HEK293 (cell line): ENCODE measurements around the gene DDX18.

Experiments used
- CTCF ChIA-PET: fragments of 350-600 bp; formaldehyde crosslinking; extraction: SDS; loops from one replicate; lab custom pipeline; 2021; ENCODE audit warnings: antibody characterized with exemption; lab: Yijun Ruan, JAX
- POLR2A ChIA-PET: fragments of 300-600 bp; formaldehyde crosslinking; extraction: SDS; loops from one replicate; lab custom pipeline; 2020; ENCODE audit warnings: antibody characterized with exemption, inconsistent platforms; lab: Yijun Ruan, JAX
- H3K27ac ChIP-seq: fragments of 200-500 bp; sonication (Bioruptor generic); 2 replicates; pipeline ENCODE4 v1.5.1; 2014; ENCODE audit warnings: low read depth, low read length, control low read depth, inconsistent platforms; ENCODE audit errors: extremely low read depth
- H3K36me3 ChIP-seq, 2 experiments: fragments of 200-500 bp in 1 of 2; sonication (Bioruptor generic) in 1 of 2; 1 replicate in 1 of 2; 2 replicates in 1 of 2; pipeline ENCODE4 v1.5.1; 2014 to 2017; ENCODE audit warnings: inconsistent platforms in 2 of 2, low read length in 2 of 2; ENCODE audit not compliant: control insufficient read depth in 2 of 2, insufficient read depth in 1 of 2
- H3K4me1 ChIP-seq: fragments of 200-500 bp; sonication (Bioruptor generic); 2 replicates; pipeline ENCODE4 v1.5.1; 2014; ENCODE audit warnings: mild to moderate bottlenecking, low read length, inconsistent platforms; ENCODE audit not compliant: control insufficient read depth, insufficient read depth
- H3K4me3 ChIP-seq: 2 replicates; pipeline ENCODE4 v1.5.1; 2011; ENCODE audit warnings: low read depth, mild to moderate bottlenecking, control low read depth, low read length, moderate library complexity
- H3K9me3 ChIP-seq: fragments of 200-500 bp; sonication (Bioruptor generic); 2 replicates; pipeline ENCODE4 v1.5.1; 2014; ENCODE audit warnings: low read depth, low read length, inconsistent platforms; ENCODE audit not compliant: control insufficient read depth, insufficient read depth
- ATF2 ChIP-seq: fragments of 450-650 bp; formaldehyde crosslinking; IDR thresholded peaks from 2 replicates; pipeline ENCODE4 v1.5.1; 2016; ENCODE audit warnings: missing biosample characterization, missing genetic modification characterization, low read depth
- EGR2 ChIP-seq: fragments of 450-650 bp; formaldehyde crosslinking; IDR thresholded peaks from 2 replicates; pipeline ENCODE4 v1.5.1; 2016; ENCODE audit warnings: low read depth, missing biosample characterization, missing genetic modification characterization
- SP2 ChIP-seq: fragments of 450-650 bp; formaldehyde crosslinking; IDR thresholded peaks from 2 replicates; pipeline ENCODE4 v1.5.1; 2016; ENCODE audit warnings: missing biosample characterization, missing genetic modification characterization
- SP3 ChIP-seq: fragments of 450-650 bp; formaldehyde crosslinking; IDR thresholded peaks from 2 replicates; pipeline ENCODE4 v1.5.1; 2016; ENCODE audit warnings: missing biosample characterization, missing genetic modification characterization
- WT1 ChIP-seq: fragments of 450-650 bp; formaldehyde crosslinking; IDR thresholded peaks from 2 replicates; pipeline ENCODE4 v1.5.1; 2016; ENCODE audit warnings: missing biosample characterization, missing genetic modification characterization
- ZBTB20 ChIP-seq: fragments of 450-650 bp; formaldehyde crosslinking; IDR thresholded peaks from 2 replicates; pipeline ENCODE4 v1.5.1; 2016; ENCODE audit warnings: missing biosample characterization, missing genetic modification characterization
- ZBTB7A ChIP-seq: fragments of 450-650 bp; formaldehyde crosslinking; IDR thresholded peaks from 2 replicates; pipeline ENCODE4 v1.5.1; 2016; ENCODE audit warnings: low read depth, missing biosample characterization, missing genetic modification characterization
- ZFP3 ChIP-seq: fragments of 450-650 bp; formaldehyde crosslinking; IDR thresholded peaks from 2 replicates; pipeline ENCODE4 v1.5.1; 2016; ENCODE audit warnings: low read depth, missing biosample characterization, missing genetic modification characterization
- ZNF221 ChIP-seq: fragments of 450-650 bp; formaldehyde crosslinking; IDR thresholded peaks from 2 replicates; pipeline ENCODE4 v1.5.1; 2017; ENCODE audit warnings: missing biosample characterization, missing genetic modification characterization, borderline replicate concordance
- ZNF426 ChIP-seq: fragments of 450-650 bp; formaldehyde crosslinking; IDR thresholded peaks from 2 replicates; pipeline ENCODE4 v1.5.1; 2017; ENCODE audit warnings: missing biosample characterization, missing genetic modification characterization, mild to moderate bottlenecking, inconsistent platforms, moderate library complexity
- ZNF544 ChIP-seq: fragments of 450-650 bp; formaldehyde crosslinking; IDR thresholded peaks from 2 replicates; pipeline ENCODE4 v1.5.0; 2017; ENCODE audit warnings: missing biosample characterization, missing genetic modification characterization
- ZNF555 ChIP-seq: fragments of 450-650 bp; formaldehyde crosslinking; conservative IDR thresholded peaks from 2 replicates; pipeline ENCODE4 v1.5.1; 2017; ENCODE audit warnings: missing biosample characterization, mild to moderate bottlenecking, missing genetic modification characterization, inconsistent platforms
- ZNF670 ChIP-seq: fragments of 450-650 bp; formaldehyde crosslinking; IDR thresholded peaks from 2 replicates; pipeline ENCODE4 v1.5.1; 2016; ENCODE audit warnings: missing biosample characterization, missing genetic modification characterization, low read depth
- ZNF701 ChIP-seq: fragments of 450-650 bp; formaldehyde crosslinking; IDR thresholded peaks from 2 replicates; pipeline ENCODE4 v1.5.1; 2016; ENCODE audit warnings: missing biosample characterization, missing genetic modification characterization
- ZNF76 ChIP-seq: fragments of 450-650 bp; formaldehyde crosslinking; IDR thresholded peaks from 2 replicates; pipeline ENCODE4; 2016; ENCODE audit warnings: low read depth, missing biosample characterization, missing genetic modification characterization, borderline replicate concordance
- ZNF777 ChIP-seq: fragments of 450-650 bp; formaldehyde crosslinking; IDR thresholded peaks from 2 replicates; pipeline ENCODE4 v1.5.1; 2017; ENCODE audit warnings: missing biosample characterization, missing genetic modification characterization, borderline replicate concordance
- TF ChIP-seq, protein P1 (sequence below): fragments of 450-650 bp; formaldehyde crosslinking; IDR thresholded peaks from 2 replicates; pipeline ENCODE4 v1.5.1; 2016; ENCODE audit warnings: missing biosample characterization, missing genetic modification characterization

Gene DDX18

DNA sequence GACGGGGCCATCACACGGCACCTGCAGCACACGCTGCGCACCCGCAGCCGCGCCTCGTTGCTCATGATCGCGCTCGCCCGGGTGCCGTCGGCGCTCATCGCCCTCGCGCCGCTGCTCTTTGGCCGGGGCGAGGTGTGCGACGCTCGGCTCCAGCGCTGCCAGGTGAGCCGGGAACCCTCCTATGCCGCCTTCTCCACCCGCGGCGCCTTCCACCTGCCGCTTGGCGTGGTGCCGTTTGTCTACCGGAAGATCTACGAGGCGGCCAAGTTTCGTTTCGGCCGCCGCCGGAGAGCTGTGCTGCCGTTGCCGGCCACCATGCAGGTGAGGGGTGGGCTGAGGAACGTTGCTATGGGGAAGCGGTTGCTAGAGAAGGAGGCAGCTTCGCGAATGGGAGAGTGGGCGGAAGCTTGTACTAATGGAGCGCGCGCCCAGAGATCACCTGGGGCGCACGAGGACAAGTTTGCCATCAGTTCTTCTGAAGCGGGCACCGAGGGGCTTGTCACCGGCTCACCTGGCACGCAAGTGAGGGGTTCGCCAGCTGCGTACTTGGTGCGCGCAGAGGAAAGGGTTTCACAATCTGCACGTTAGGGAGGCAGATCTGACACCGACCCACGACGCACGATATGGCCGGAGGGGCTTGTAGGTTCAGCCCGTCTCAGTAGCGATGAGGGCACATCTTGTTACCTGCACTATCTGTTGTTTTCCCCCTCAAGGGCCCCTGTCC lies 45.6 kb downstream of the DDX18 start:
- TF ChIP-seq, protein P1, sequence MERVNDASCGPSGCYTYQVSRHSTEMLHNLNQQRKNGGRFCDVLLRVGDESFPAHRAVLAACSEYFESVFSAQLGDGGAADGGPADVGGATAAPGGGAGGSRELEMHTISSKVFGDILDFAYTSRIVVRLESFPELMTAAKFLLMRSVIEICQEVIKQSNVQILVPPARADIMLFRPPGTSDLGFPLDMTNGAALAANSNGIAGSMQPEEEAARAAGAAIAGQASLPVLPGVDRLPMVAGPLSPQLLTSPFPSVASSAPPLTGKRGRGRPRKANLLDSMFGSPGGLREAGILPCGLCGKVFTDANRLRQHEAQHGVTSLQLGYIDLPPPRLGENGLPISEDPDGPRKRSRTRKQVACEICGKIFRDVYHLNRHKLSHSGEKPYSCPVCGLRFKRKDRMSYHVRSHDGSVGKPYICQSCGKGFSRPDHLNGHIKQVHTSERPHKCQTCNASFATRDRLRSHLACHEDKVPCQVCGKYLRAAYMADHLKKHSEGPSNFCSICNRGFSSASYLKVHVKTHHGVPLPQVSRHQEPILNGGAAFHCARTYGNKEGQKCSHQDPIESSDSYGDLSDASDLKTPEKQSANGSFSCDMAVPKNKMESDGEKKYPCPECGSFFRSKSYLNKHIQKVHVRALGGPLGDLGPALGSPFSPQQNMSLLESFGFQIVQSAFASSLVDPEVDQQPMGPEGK (tag by site-specific recombination): no peak
- TF ChIP-seq ZNF777 (tag by site-specific recombination): no peak
- TF ChIP-seq ZBTB7A (tag by site-specific recombination): no peak
- TF ChIP-seq ZNF701 (tag by site-specific recombination): no peak
- no peak for TF ChIP-seq ZBTB20
- ChIA-PET POLR2A (no interaction called here), CTCF (no interaction called here)
- H3K4me3 ChIP-seq: no peak overlapping the region
- no peaks in the 10 kb centered on the region for H3K9me3 ChIP-seq
- H3K4me1 ChIP-seq: no peaks in the 10 kb centered on the region
- no peak overlapping the region for H3K27ac ChIP-seq
- no peaks in the 10 kb centered on the region for H3K36me3 ChIP-seq

GRCh38 chr2:117862459-117862858 lies 48.0 kb downstream of the DDX18 start:
- no peaks in the 10 kb centered on the region for H3K9me3 ChIP-seq
- H3K4me1 ChIP-seq: no peaks in the 10 kb centered on the region
- H3K4me3 ChIP-seq: no peak overlapping the region
- ChIA-PET POLR2A (no interaction called here), CTCF (no interaction called here)
- H3K27ac ChIP-seq: no peak overlapping the region
- H3K36me3 ChIP-seq: no peaks in the 10 kb centered on the region
- TF ChIP-seq EGR2 (no peak), ZNF670 (tag by site-specific recombination) (no peak)

- no peaks in the 10 kb centered on the region for H3K4me1 ChIP-seq
- CTCF ChIA-PET: no interaction called here
- H3K27ac ChIP-seq: no peak overlapping the region
- no peak overlapping the region for H3K4me3 ChIP-seq
- no peaks in the 10 kb centered on the region for H3K9me3 ChIP-seq
- POLR2A ChIA-PET: no interaction called here
- TF ChIP-seq SP2 (tag by site-specific recombination) (no peak), ZFP3 (tag by site-specific recombination) (no peak), ATF2 (no peak), SP3 (tag by site-specific recombination) (no peak), ZNF76 (tag by site-specific recombination) (no peak), ZNF221 (no peak), WT1 (tag by site-specific recombination) (no peak), ZNF544 (no peak), ZNF426 (tag by site-specific recombination) (no peak), ZNF555 (tag by site-specific recombination) (no peak)
- no peaks in the 10 kb centered on the region for H3K36me3 ChIP-seq
Observed at GRCh38 chr2:117875786-117876185, 61.3 kb downstream of the DDX18 start.
